ENCODE data around the gene UBE2F.

DNA sequence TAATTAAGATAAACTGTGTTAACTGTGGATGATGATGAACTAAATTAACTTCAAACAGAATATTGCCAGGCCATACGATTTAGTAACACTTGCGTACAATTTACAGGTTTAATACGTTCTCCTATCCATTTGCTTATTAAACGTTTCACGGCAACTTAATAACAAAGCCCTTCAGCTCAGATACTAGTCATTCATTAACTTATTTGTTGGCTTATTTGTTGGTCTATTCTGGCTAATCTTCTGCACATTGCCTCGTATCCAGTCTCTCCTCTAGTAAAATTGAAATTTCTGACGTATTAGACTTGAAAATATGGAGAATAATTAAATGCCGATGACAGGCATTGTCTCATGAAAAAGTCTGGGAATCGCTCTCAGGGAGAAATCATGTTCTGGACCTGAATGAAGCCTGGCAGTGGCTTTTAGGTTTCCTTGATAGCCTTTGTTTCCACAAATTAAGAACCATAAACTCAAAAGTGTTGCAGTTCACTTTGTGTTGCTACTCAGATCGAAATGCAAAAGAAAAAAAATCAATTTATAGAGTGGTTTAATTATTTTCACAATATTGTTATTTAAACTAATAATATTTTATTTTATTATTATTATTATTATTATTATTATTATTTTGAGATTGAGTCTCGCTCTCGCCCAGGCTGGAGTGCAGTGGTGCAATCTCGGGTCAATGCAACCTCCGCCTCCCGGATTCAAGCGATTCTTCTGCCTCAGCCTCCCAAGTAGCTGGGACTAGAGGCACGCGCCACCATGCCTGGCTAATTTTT is 98.4 kb downstream of the UBE2F start:
- TF ChIP-seq, protein P1, sequence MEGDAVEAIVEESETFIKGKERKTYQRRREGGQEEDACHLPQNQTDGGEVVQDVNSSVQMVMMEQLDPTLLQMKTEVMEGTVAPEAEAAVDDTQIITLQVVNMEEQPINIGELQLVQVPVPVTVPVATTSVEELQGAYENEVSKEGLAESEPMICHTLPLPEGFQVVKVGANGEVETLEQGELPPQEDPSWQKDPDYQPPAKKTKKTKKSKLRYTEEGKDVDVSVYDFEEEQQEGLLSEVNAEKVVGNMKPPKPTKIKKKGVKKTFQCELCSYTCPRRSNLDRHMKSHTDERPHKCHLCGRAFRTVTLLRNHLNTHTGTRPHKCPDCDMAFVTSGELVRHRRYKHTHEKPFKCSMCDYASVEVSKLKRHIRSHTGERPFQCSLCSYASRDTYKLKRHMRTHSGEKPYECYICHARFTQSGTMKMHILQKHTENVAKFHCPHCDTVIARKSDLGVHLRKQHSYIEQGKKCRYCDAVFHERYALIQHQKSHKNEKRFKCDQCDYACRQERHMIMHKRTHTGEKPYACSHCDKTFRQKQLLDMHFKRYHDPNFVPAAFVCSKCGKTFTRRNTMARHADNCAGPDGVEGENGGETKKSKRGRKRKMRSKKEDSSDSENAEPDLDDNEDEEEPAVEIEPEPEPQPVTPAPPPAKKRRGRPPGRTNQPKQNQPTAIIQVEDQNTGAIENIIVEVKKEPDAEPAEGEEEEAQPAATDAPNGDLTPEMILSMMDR (IDR thresholded peaks at IDR 0.05; ENCODE audit: insufficient read depth, low read length): no peak
- TF ChIP-seq POLR2AphosphoS5 (IDR thresholded peaks at IDR 0.05; ENCODE audit: low read depth) (no peak), GABPA (IDR thresholded peaks at IDR 0.05; ENCODE audit: low read depth) (no peak)
- TF ChIP-seq, protein P2, sequence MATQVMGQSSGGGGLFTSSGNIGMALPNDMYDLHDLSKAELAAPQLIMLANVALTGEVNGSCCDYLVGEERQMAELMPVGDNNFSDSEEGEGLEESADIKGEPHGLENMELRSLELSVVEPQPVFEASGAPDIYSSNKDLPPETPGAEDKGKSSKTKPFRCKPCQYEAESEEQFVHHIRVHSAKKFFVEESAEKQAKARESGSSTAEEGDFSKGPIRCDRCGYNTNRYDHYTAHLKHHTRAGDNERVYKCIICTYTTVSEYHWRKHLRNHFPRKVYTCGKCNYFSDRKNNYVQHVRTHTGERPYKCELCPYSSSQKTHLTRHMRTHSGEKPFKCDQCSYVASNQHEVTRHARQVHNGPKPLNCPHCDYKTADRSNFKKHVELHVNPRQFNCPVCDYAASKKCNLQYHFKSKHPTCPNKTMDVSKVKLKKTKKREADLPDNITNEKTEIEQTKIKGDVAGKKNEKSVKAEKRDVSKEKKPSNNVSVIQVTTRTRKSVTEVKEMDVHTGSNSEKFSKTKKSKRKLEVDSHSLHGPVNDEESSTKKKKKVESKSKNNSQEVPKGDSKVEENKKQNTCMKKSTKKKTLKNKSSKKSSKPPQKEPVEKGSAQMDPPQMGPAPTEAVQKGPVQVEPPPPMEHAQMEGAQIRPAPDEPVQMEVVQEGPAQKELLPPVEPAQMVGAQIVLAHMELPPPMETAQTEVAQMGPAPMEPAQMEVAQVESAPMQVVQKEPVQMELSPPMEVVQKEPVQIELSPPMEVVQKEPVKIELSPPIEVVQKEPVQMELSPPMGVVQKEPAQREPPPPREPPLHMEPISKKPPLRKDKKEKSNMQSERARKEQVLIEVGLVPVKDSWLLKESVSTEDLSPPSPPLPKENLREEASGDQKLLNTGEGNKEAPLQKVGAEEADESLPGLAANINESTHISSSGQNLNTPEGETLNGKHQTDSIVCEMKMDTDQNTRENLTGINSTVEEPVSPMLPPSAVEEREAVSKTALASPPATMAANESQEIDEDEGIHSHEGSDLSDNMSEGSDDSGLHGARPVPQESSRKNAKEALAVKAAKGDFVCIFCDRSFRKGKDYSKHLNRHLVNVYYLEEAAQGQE (IDR thresholded peaks at IDR 0.05; ENCODE audit: insufficient replicate concordance, low read depth): no peak

Measured in HL-60 (cell line).